Heart left ventricle (tissue), 13 donors: ENCODE results near the gene TRIP4.

ENCODE experiments used
- POLR2A ChIP-seq, 2 donors: fragments of 450-650 bp; IDR thresholded peaks; one replicate each; pipeline ENCODE4 v1.6.1; 2017; ENCODE audit warnings: antibody characterized with exemption in 2 of 2, mild to moderate bottlenecking in 2 of 2, moderate library complexity in 2 of 2
- TF ChIP-seq, protein P1 (sequence below), 12 donors: fragments of 200-600 bp; sonication (generic) in 4 of 12; IDR thresholded peaks; one replicate each; pipeline versions ENCODE4 v1.5.0 to v1.8.0; 2018 to 2022; ENCODE audit warnings: antibody characterized with exemption in 12 of 12, mild to moderate bottlenecking in 5 of 12
- donor health status: ischemic (EF 13 %, LVEDD 7.1; RV severe dilation, severe dysfunction).
- donor health status: DM: no; HTN: yes; CAD: no.
- donor health status: DM: no; HTN: no; CAD: no.
- donor health status: ischemic (EF 25% LVEDD 6.9; RV normal size, moderate dysfunction).
- donor health status: ischemic (EF 25% LVEDD 5.7; RV mildly dilated, moderate dysfunction).
- donor health status: ischemic (EF 35%, LVEDD 5.7; RV mildly dilated, moderate dysfunction).
- donor health status: nonischemic (EF 11% LVEDD 7.7; RV severe dilation, severe dysfunction).
- donor health status: DM: yes; HTN: yes; CAD: no.
- donor health status: PGD.
- donor health status: ischemic (EF 29% LVEDD 5.4; RV normal size, mild dysfunction).
- donor health status: nonischemic (EF 23%, LVEDD 6.1; RV moderate dilation, normal function).

DNA sequence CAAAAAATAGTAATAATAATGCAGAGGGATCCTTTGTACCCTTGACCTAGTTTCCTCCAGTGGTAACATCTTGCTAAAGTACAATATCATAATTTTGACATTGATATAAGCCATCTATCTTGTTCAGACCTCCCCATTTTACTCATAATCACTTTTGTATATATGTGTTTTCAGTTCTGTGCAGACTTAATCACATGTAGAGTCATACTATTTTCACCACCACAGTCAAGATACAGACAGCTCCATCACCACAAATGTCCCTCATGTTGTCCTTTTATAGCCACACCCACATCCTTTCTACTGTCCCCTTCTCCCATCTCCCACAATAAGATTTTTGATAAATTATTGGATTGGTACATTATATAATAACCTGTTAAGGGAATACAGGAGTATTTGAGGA lies 98.2 kb downstream of the TRIP4 start:
- TF ChIP-seq, protein P1, sequence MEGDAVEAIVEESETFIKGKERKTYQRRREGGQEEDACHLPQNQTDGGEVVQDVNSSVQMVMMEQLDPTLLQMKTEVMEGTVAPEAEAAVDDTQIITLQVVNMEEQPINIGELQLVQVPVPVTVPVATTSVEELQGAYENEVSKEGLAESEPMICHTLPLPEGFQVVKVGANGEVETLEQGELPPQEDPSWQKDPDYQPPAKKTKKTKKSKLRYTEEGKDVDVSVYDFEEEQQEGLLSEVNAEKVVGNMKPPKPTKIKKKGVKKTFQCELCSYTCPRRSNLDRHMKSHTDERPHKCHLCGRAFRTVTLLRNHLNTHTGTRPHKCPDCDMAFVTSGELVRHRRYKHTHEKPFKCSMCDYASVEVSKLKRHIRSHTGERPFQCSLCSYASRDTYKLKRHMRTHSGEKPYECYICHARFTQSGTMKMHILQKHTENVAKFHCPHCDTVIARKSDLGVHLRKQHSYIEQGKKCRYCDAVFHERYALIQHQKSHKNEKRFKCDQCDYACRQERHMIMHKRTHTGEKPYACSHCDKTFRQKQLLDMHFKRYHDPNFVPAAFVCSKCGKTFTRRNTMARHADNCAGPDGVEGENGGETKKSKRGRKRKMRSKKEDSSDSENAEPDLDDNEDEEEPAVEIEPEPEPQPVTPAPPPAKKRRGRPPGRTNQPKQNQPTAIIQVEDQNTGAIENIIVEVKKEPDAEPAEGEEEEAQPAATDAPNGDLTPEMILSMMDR (IDR thresholded peaks at IDR 0.05), result no peak
- no peak for TF ChIP-seq POLR2A (IDR thresholded peaks at IDR 0.05)
